ENCODE results near the gene AP4E1. TPM values are rescaled to one million over a fixed set of nuclear protein-coding genes. Genes with fewer than 3 reads are reported as not detected.
"Not testable (repeated sequence)": the region's sequence is repeated elsewhere in the genome, so short reads cannot be mapped to it uniquely, and the experiment has no call there.

Gene AP4E1
- total RNA-seq, 1 donor from 2014 or later = 11.3 TPM

- Histone ChIP-seq H3K4me1 (no peaks in the 10 kb centered on the region), H3K36me3 (peaks cover 36% of the 10 kb centered on the region), H3K9me3 (no peaks in the 10 kb centered on the region), H3K27ac (no peak overlapping the region), H3K4me3 (no peak overlapping the region), H3K27me3 (ENCODE audit: low read depth) (no peaks in the 10 kb centered on the region)
- no peak for TF ChIP-seq CTCF (IDR thresholded peaks at IDR 0.05)
- ATAC-seq (no peak), DNase-seq (no peak)
- intact Hi-C loops (cut with DNase I) = no loop called here
Measured at GRCh38 chr15:50938525-50938924, 30.0 kb downstream of the AP4E1 start.

- no peaks in the 10 kb centered on the region for H3K27me3 ChIP-seq (ENCODE audit: low read depth)
- intact Hi-C loops (cut with DNase I) = no loop called here
- H3K4me1 ChIP-seq = no peaks in the 10 kb centered on the region
- no peak overlapping the region for H3K27ac ChIP-seq
- peaks cover 42% of the 10 kb centered on the region for H3K36me3 ChIP-seq
- no peaks in the 10 kb centered on the region for H3K9me3 ChIP-seq
- no peak overlapping the region for H3K4me3 ChIP-seq
- no peak for DNase-seq
- no peak for ATAC-seq
- TF ChIP-seq CTCF (IDR thresholded peaks at IDR 0.05) = no peak
Measured at GRCh38 chr15:50939911-50940310, 31.4 kb downstream of the AP4E1 start.

GRCh38 chr15:50940506-50940905 is 32.0 kb downstream of the AP4E1 start:
- Histone ChIP-seq H3K9me3 (no peaks in the 10 kb centered on the region), H3K36me3 (peaks cover 44% of the 10 kb centered on the region), H3K4me1 (no peaks in the 10 kb centered on the region), H3K27ac (no peak overlapping the region), H3K27me3 (ENCODE audit: low read depth) (no peaks in the 10 kb centered on the region), H3K4me3 (no peak overlapping the region)
- no peak for TF ChIP-seq CTCF (IDR thresholded peaks at IDR 0.05)
- ATAC-seq (no peak), DNase-seq (no peak)
- intact Hi-C loops (cut with DNase I) = no loop called here

- Histone ChIP-seq H3K4me1 (no peaks in the 10 kb centered on the region), H3K27me3 (ENCODE audit: low read depth) (no peaks in the 10 kb centered on the region), H3K4me3 (no peak overlapping the region), H3K9me3 (no peaks in the 10 kb centered on the region), H3K36me3 (peaks cover 36% of the 10 kb centered on the region), H3K27ac (no peak overlapping the region)
- TF ChIP-seq CTCF (IDR thresholded peaks at IDR 0.05) = no peak
- DNase-seq = no peak
- intact Hi-C loops (cut with DNase I) = no loop called here
- no peak for ATAC-seq
Measured at GRCh38 chr15:50943638-50944037, 35.2 kb downstream of the AP4E1 start.

- ATAC-seq (no peak), DNase-seq (no peak)
- Histone ChIP-seq H3K27me3 (ENCODE audit: low read depth) (no peaks in the 10 kb centered on the region), H3K36me3 (peaks cover 43% of the 10 kb centered on the region), H3K4me3 (no peak overlapping the region), H3K27ac (no peak overlapping the region), H3K9me3 (no peaks in the 10 kb centered on the region), H3K4me1 (no peaks in the 10 kb centered on the region)
- intact Hi-C loops (cut with DNase I) = no loop called here
- TF ChIP-seq CTCF (IDR thresholded peaks at IDR 0.05) = no peak
Measured at GRCh38 chr15:50944672-50945071, 36.2 kb downstream of the AP4E1 start.

GRCh38 chr15:50945725-50946124 is 37.2 kb downstream of the AP4E1 start:
- Histone ChIP-seq H3K36me3 (peaks cover 53% of the 10 kb centered on the region), H3K4me3 (no peak overlapping the region), H3K27ac (no peak overlapping the region), H3K4me1 (no peaks in the 10 kb centered on the region), H3K9me3 (no peaks in the 10 kb centered on the region), H3K27me3 (ENCODE audit: low read depth) (no peaks in the 10 kb centered on the region)
- ATAC-seq (no peak), DNase-seq (no peak)
- intact Hi-C loops (cut with DNase I) = no loop called here
- no peak for TF ChIP-seq CTCF (IDR thresholded peaks at IDR 0.05)

- ATAC-seq; DNase-seq; intact Hi-C loops (cut with DNase I); H3K27me3 ChIP-seq (ENCODE audit: low read depth); H3K27ac ChIP-seq; H3K4me1 ChIP-seq; H3K9me3 ChIP-seq; H3K4me3 ChIP-seq: not testable (repeated sequence)
- peaks cover 60% of the 10 kb centered on the region for H3K36me3 ChIP-seq
Measured at GRCh38 chr15:50950745-50951144, 42.3 kb downstream of the AP4E1 start.
